ENCODE results near the gene KCNQ1. TPM values are rescaled to one million over a fixed set of nuclear protein-coding genes. Genes with fewer than 3 reads are reported as not detected.

KCNQ1 gene
- total RNA-seq, 1 experiment from 2014 or later = 2.3 TPM

GRCh38 chr11:2559527-2560311, 114.9 kb downstream of the KCNQ1 start:
- Histone ChIP-seq H3K23ac (ENCODE audit: insufficient read length, low read depth, low read length) (no peak overlapping the region), H3K23me2 (ENCODE audit: insufficient read length, low read depth, low read length, poor library complexity, severe bottlenecking) (no peaks in the 10 kb centered on the region), H4K91ac (ENCODE audit: insufficient read length, low read depth, low read length) (no peak overlapping the region), H3K9ac (ENCODE audit: extremely low read depth, insufficient read length, low read length) (no peak overlapping the region), H3K56ac (ENCODE audit: insufficient read length, low read depth, low read length) (no peak overlapping the region), H3K4ac (ENCODE audit: low read depth, low read length) (no peak overlapping the region), H4K5ac (ENCODE audit: insufficient read length, low read depth, low read length) (no peak overlapping the region), H3T11ph (ENCODE audit: low read length) (no peak overlapping the region), H3K27me3 (ENCODE audit: insufficient read depth, low read length) (peaks cover 10% of the 10 kb centered on the region; the same call in 1 of the 2 replicates), H2AFZ (ENCODE audit: low read length) (no peak overlapping the region), H4K20me1 (ENCODE audit: control insufficient read depth, insufficient read depth, insufficient read length) (no peaks in the 10 kb centered on the region), H2BK120ac (ENCODE audit: low read depth, low read length, poor library complexity, severe bottlenecking) (no peak overlapping the region), H2BK5ac (ENCODE audit: insufficient read length, low read length) (no peak overlapping the region), H3K14ac (ENCODE audit: insufficient read depth, low read length) (no peak overlapping the region; the same call in 1 of the 2 replicates), H3K18ac (ENCODE audit: insufficient read length, low read depth, low read length) (no peak overlapping the region), H2BK15ac (ENCODE audit: low read depth, low read length) (no peak overlapping the region), H2AK5ac (ENCODE audit: insufficient read length, low read length) (no peak overlapping the region), H3K4me1 (ENCODE audit: insufficient read depth, low read length) (no peaks in the 10 kb centered on the region; the same call in 1 of the 2 replicates), H3K4me2 (ENCODE audit: insufficient read depth, insufficient read length, low read length) (no peak overlapping the region), H4K8ac (replicated peaks; ENCODE audit: insufficient read length, low read depth, low read length) (no peak overlapping the region), H2BK20ac (ENCODE audit: low read depth, low read length, poor library complexity, severe bottlenecking) (no peak overlapping the region), H3K27ac (ENCODE audit: insufficient read length, low read depth, low read length) (no peak overlapping the region), H3K79me1 (ENCODE audit: insufficient read depth, low read depth, low read length, poor library complexity, severe bottlenecking) (no peaks in the 10 kb centered on the region), H2BK12ac (ENCODE audit: insufficient read length, low read depth, low read length) (no peak overlapping the region), H3K9me3 (ENCODE audit: control insufficient read depth, low read depth, low read length) (no peaks in the 10 kb centered on the region), H3K79me2 (ENCODE audit: insufficient read depth, low read length) (no peaks in the 10 kb centered on the region)
- H3K27me3 Mint-ChIP-seq (ENCODE audit: low read depth) = peaks cover 81% of the 10 kb centered on the region
- H3K4me3 Mint-ChIP-seq = no peak overlapping the region
- TF ChIP-seq, protein P1, sequence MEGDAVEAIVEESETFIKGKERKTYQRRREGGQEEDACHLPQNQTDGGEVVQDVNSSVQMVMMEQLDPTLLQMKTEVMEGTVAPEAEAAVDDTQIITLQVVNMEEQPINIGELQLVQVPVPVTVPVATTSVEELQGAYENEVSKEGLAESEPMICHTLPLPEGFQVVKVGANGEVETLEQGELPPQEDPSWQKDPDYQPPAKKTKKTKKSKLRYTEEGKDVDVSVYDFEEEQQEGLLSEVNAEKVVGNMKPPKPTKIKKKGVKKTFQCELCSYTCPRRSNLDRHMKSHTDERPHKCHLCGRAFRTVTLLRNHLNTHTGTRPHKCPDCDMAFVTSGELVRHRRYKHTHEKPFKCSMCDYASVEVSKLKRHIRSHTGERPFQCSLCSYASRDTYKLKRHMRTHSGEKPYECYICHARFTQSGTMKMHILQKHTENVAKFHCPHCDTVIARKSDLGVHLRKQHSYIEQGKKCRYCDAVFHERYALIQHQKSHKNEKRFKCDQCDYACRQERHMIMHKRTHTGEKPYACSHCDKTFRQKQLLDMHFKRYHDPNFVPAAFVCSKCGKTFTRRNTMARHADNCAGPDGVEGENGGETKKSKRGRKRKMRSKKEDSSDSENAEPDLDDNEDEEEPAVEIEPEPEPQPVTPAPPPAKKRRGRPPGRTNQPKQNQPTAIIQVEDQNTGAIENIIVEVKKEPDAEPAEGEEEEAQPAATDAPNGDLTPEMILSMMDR (conservative IDR thresholded peaks at IDR 0.05) = no peak
- peaks cover 0 to 9% (median 3%) of the 10 kb centered on the region in 3 experiments; a peak in 3 of 7 replicates for H3K36me3 Mint-ChIP-seq (ENCODE audit: insufficient read depth in 1 of 3, low read depth in 3 of 3)
- H3K9me3 Mint-ChIP-seq = peaks cover 4 to 9% of the 10 kb centered on the region in 2 experiments
- no peak for DNase-seq
- WGBS (ENCODE audit: extremely low coverage, insufficient read length, low lambda C conversion rate) = no CpG with 5 or more reads among the region's 28 CpGs
- H3K4me1 Mint-ChIP-seq = peaks cover 8 to 13% of the 10 kb centered on the region in 2 experiments
- H3K27ac Mint-ChIP-seq = no peak overlapping the region

Data from H9 (cell line).